Measurements from ENCODE around the gene NECAB2. TPM values are rescaled to one million over a fixed set of nuclear protein-coding genes. Genes with fewer than 3 reads are reported as not detected.

NECAB2 gene
- total RNA-seq, 2 experiments from 2014 or later, result not detected

GRCh38 chr16:83979441-83979840, 11.4 kb downstream of the NECAB2 start:
- no peaks in the 10 kb centered on the region for H3K27me3 ChIP-seq (ENCODE audit: control insufficient read depth in 1 of 2, insufficient read depth in 2 of 2, low read length in 2 of 2)
- H3K4me1 Mint-ChIP-seq (ENCODE audit: low read depth), result no peaks in the 10 kb centered on the region
- H3K27ac ChIP-seq (ENCODE audit: low read depth in 1 of 2, low read length in 2 of 2), result no peak overlapping the region
- H3K4me1 ChIP-seq (ENCODE audit: insufficient read depth, low read length), result no peaks in the 10 kb centered on the region
- H3K9me3 Mint-ChIP-seq, result peaks cover 2% of the 10 kb centered on the region
- no peak overlapping the region for H3K27ac Mint-ChIP-seq
- ATAC-seq (ENCODE audit: poor library complexity), result no peak
- H3K9me3 ChIP-seq (ENCODE audit: control insufficient read depth in 1 of 2, insufficient read depth in 1 of 2, low read length in 2 of 2), result peaks cover 7 to 20% of the 10 kb centered on the region in 2 experiments
- intact Hi-C loops (cut with DNase I, micrococcal nuclease), result no loop called here
- CTCF ChIA-PET, result no interaction called here
- no peaks in the 10 kb centered on the region for H3K36me3 ChIP-seq (ENCODE audit: insufficient read depth, low read length)
- peaks cover 6% of the 10 kb centered on the region for H3K27me3 Mint-ChIP-seq
- POLR2A ChIA-PET, result no interaction called here
- no peak overlapping the region for H3K4me3 ChIP-seq (ENCODE audit: low read length)
- TF ChIP-seq CTCF (IDR thresholded peaks at IDR 0.05), result no peak
- H3K4me3 Mint-ChIP-seq, result no peak overlapping the region
- no peak for DNase-seq
- H3K36me3 Mint-ChIP-seq (ENCODE audit: low read depth), result no peaks in the 10 kb centered on the region

- Mint-ChIP-seq H3K36me3 (ENCODE audit: low read depth) (no peaks in the 10 kb centered on the region), H3K27ac (no peak overlapping the region), H3K27me3 (peaks cover 3% of the 10 kb centered on the region), H3K4me3 (no peak overlapping the region), H3K9me3 (peaks cover 2% of the 10 kb centered on the region), H3K4me1 (ENCODE audit: low read depth) (no peaks in the 10 kb centered on the region)
- H3K36me3 ChIP-seq (ENCODE audit: insufficient read depth, low read length), result no peaks in the 10 kb centered on the region
- ATAC-seq (ENCODE audit: poor library complexity) (no peak), DNase-seq (no peak)
- CTCF ChIA-PET, result no interaction called here
- intact Hi-C loops (cut with DNase I, micrococcal nuclease), result no loop called here
- no peak overlapping the region for H3K27ac ChIP-seq (ENCODE audit: low read depth in 1 of 2, low read length in 2 of 2)
- no peak for TF ChIP-seq CTCF (IDR thresholded peaks at IDR 0.05)
- POLR2A ChIA-PET, result no interaction called here
- H3K4me1 ChIP-seq (ENCODE audit: insufficient read depth, low read length), result no peaks in the 10 kb centered on the region
- H3K9me3 ChIP-seq (ENCODE audit: control insufficient read depth in 1 of 2, insufficient read depth in 1 of 2, low read length in 2 of 2), result peaks cover 7 to 20% of the 10 kb centered on the region in 2 experiments
- H3K4me3 ChIP-seq (ENCODE audit: low read length), result no peak overlapping the region
- no peaks in the 10 kb centered on the region for H3K27me3 ChIP-seq (ENCODE audit: control insufficient read depth in 1 of 2, insufficient read depth in 2 of 2, low read length in 2 of 2)
Measured at GRCh38 chr16:83980794-83981193, 12.8 kb downstream of the NECAB2 start.

GRCh38 chr16:83981799-83982198, 13.8 kb downstream of the NECAB2 start:
- Mint-ChIP-seq H3K27me3 (peaks cover 6% of the 10 kb centered on the region), H3K27ac (no peak overlapping the region), H3K4me1 (ENCODE audit: low read depth) (no peaks in the 10 kb centered on the region), H3K36me3 (ENCODE audit: low read depth) (no peaks in the 10 kb centered on the region), H3K4me3 (no peak overlapping the region), H3K9me3 (peaks cover 2% of the 10 kb centered on the region)
- intact Hi-C loops (cut with DNase I, micrococcal nuclease), result no loop called here
- Histone ChIP-seq H3K4me3 (ENCODE audit: low read length) (no peak overlapping the region), H3K36me3 (ENCODE audit: insufficient read depth, low read length) (no peaks in the 10 kb centered on the region), H3K27me3 (ENCODE audit: control insufficient read depth in 1 of 2, insufficient read depth in 2 of 2, low read length in 2 of 2) (no peaks in the 10 kb centered on the region), H3K4me1 (ENCODE audit: insufficient read depth, low read length) (no peaks in the 10 kb centered on the region), H3K9me3 (ENCODE audit: control insufficient read depth in 1 of 2, insufficient read depth in 1 of 2, low read length in 2 of 2) (peaks cover 7 to 20% of the 10 kb centered on the region in 2 experiments), H3K27ac (ENCODE audit: low read depth in 1 of 2, low read length in 2 of 2) (no peak overlapping the region)
- ATAC-seq (ENCODE audit: poor library complexity) (no peak), DNase-seq (no peak)
- ChIA-PET POLR2A (no interaction called here), CTCF (no interaction called here)
- TF ChIP-seq CTCF (IDR thresholded peaks at IDR 0.05), result no peak
